Stomach (tissue), 9 donors: ENCODE results near the gene NR4A1. TPM values are rescaled to one million over a fixed set of nuclear protein-coding genes. Genes with fewer than 3 reads are reported as not detected.

Experiments
- DNase-seq, 2 donors: peaks; one replicate each; pipeline versions ENCODE4 v3.0.0 to v3.0.0-alpha.2; 2013 to 2019
- H3K27ac ChIP-seq, 5 donors: fragments of 200-600 bp in 4 of 5; sonication (generic) in 4 of 5; one replicate each; pipeline ENCODE4 v1.5.1; 2013 to 2019; ENCODE audit warnings: mild to moderate bottlenecking in 1 of 5, moderate library complexity in 1 of 5
- H3K27me3 ChIP-seq, 3 donors: fragments of 200-600 bp; sonication (generic); one replicate each; pipeline ENCODE4 v1.5.1; 2017 to 2019; ENCODE audit warnings: mixed run types in 1 of 3
- H3K36me3 ChIP-seq, 4 donors: fragments of 200-600 bp; sonication (generic); 1 replicate in 3 of 4; 2 replicates in 1 of 4; pipeline ENCODE4 v1.5.1; 2016 to 2019
- H3K4me1 ChIP-seq, 4 donors: fragments of 200-600 bp; sonication (generic); one replicate each; pipeline ENCODE4 v1.5.1; 2016 to 2019
- H3K4me3 ChIP-seq, 4 donors: fragments of 200-600 bp; sonication (generic) in 3 of 4; one replicate each; pipeline ENCODE4 v1.5.1; 2016 to 2019; ENCODE audit warnings: mild to moderate bottlenecking in 1 of 4
- H3K9me3 ChIP-seq, 4 donors: fragments of 200-600 bp; sonication (generic); one replicate each; pipeline ENCODE4 v1.5.1; 2016 to 2019
- CTCF ChIP-seq, 7 experiments: fragments of 450-650 bp in 4 of 7; fragments of 200-600 bp in 3 of 7; sonication (generic) in 3 of 7; IDR thresholded peaks; one replicate each; pipeline ENCODE4 v1.5.1; 2016 to 2019; ENCODE audit warnings: antibody characterized with exemption in 7 of 7, control low read depth in 2 of 7, mild to moderate bottlenecking in 1 of 7
- EP300 ChIP-seq: sonication (generic); formaldehyde crosslinking; IDR thresholded peaks from one replicate; pipeline ENCODE4 v1.6.1; 2017; ENCODE audit warnings: antibody characterized with exemption
- POLR2A ChIP-seq, 4 donors: fragments of 450-650 bp; IDR thresholded peaks; one replicate each; pipeline ENCODE4 v1.6.1; 2016; ENCODE audit warnings: antibody characterized with exemption in 4 of 4, control low read depth in 2 of 4, mild to moderate bottlenecking in 1 of 4, moderate library complexity in 1 of 4
- POLR2AphosphoS5 ChIP-seq, 3 donors: sonication (generic); formaldehyde crosslinking; IDR thresholded peaks; one replicate each; pipeline ENCODE4 v1.6.1; 2016; ENCODE audit warnings: antibody characterized with exemption in 3 of 3
- WGBS, 5 donors: extraction: QIAGEN DNeasy Blood & Tissue Kit in 3 of 5; methylation state at CpG; one replicate each; pipeline versions ENCODE4 v1.1.5 to v1.1.7; 2013 to 2018; 5-methylcytosine and 5-hydroxymethylcytosine counted together
- intact Hi-C: fragments of 100-400 bp; cut with DNase I; formaldehyde crosslinking; loops from one replicate; pipeline ENCODE4 v1.15.1; 2023; ENCODE audit warnings: low total_unique reads
- polyA plus RNA-seq, 3 donors: library from polyadenylated mRNA; stranded (reverse); fragments of 200-250 nt; gene quantifications; one replicate each; pipeline ENCODE4 v1.2.3, GENCODE V29; 2013
- total RNA-seq, 5 donors: library from RNA; depleted of rRNA; stranded (reverse); fragments of >200 nt; gene quantifications; one replicate each; pipeline versions ENCODE4 v1.1.0 to v1.2.3, GENCODE V29; 2014 to 2016
- donor health status: healthy with polysubstance abuse.
- donor health status: Bipolar disorder and iron deficiency.
- donor health status: healthy.

NR4A1 gene
- total and polyA plus RNA-seq, 8 donors: 29.4 to 384 (median 68.0) TPM

GRCh38 chr12:52041695-52042123 is 9.5 kb upstream of the NR4A1 start:
- TF ChIP-seq POLR2AphosphoS5 (IDR thresholded peaks at IDR 0.05) (no peak), EP300 (no peak), POLR2A (IDR thresholded peaks at IDR 0.05) (no peak), CTCF (IDR thresholded peaks at IDR 0.05) (no peak)
- Histone ChIP-seq H3K4me3 (no peak overlapping the region), H3K27ac (peak overlapping the region in 4 of 5 donors; percentile 26 to 92 (median 62)), H3K27me3 (no peaks in the 10 kb centered on the region), H3K9me3 (no peaks in the 10 kb centered on the region), H3K4me1 (peaks cover 38 to 79% (median 65%) of the 10 kb centered on the region in 4 donors), H3K36me3 (no peaks in the 10 kb centered on the region)
- WGBS, 5 donors: 49 to 55% (median 50%) methylated on average over 6 of the region's 6 CpGs
- intact Hi-C loops: no loop called here
- peak; percentile 58 to 85 for DNase-seq

- no peak for DNase-seq
- intact Hi-C loops: no loop called here
- WGBS, 5 donors: 70 to 83% (median 78%) methylated on average over 5 to 8 of the region's 8 CpGs
Observed at GRCh38 chr12:52042706-52043385, 8.4 kb upstream of the NR4A1 start.

GRCh38 chr12:52043386-52044212 is 7.6 kb upstream of the NR4A1 start:
- intact Hi-C loops: no loop called here
- TF ChIP-seq POLR2A (IDR thresholded peaks at IDR 0.05) (no peak), EP300 (peak; percentile 79), POLR2AphosphoS5 (IDR thresholded peaks at IDR 0.05) (peak in 1 of 3 donors; percentile 75)
- 41 to 77% (median 50%) methylated on average over 15 to 21 of the region's 21 CpGs for WGBS, 5 donors
- H3K36me3 ChIP-seq: no peaks in the 10 kb centered on the region
- no peaks in the 10 kb centered on the region for H3K9me3 ChIP-seq
- no peaks in the 10 kb centered on the region for H3K27me3 ChIP-seq
- H3K4me1 ChIP-seq: peaks cover 30 to 70% (median 51%) of the 10 kb centered on the region in 4 donors
- H3K27ac ChIP-seq: peak overlapping the region; percentile 75 to 92 (median 80)
- DNase-seq: no peak
- H3K4me3 ChIP-seq: peak overlapping the region in 2 of 4 donors; percentile 18 to 20

More at GRCh38 chr12:52042706-52043385, 8.4 kb upstream of the NR4A1 start:
- H3K27ac ChIP-seq: peak overlapping the region; percentile 75 to 92 (median 80)
- H3K4me3 ChIP-seq: no peak overlapping the region
- TF ChIP-seq CTCF (IDR thresholded peaks at IDR 0.05) (no peak), POLR2A (IDR thresholded peaks at IDR 0.05) (no peak), POLR2AphosphoS5 (IDR thresholded peaks at IDR 0.05) (no peak), EP300 (no peak)
- no peaks in the 10 kb centered on the region for H3K36me3 ChIP-seq
- no peaks in the 10 kb centered on the region for H3K9me3 ChIP-seq
- peaks cover 30 to 78% (median 58%) of the 10 kb centered on the region in 4 donors for H3K4me1 ChIP-seq
- no peaks in the 10 kb centered on the region for H3K27me3 ChIP-seq

DNA sequence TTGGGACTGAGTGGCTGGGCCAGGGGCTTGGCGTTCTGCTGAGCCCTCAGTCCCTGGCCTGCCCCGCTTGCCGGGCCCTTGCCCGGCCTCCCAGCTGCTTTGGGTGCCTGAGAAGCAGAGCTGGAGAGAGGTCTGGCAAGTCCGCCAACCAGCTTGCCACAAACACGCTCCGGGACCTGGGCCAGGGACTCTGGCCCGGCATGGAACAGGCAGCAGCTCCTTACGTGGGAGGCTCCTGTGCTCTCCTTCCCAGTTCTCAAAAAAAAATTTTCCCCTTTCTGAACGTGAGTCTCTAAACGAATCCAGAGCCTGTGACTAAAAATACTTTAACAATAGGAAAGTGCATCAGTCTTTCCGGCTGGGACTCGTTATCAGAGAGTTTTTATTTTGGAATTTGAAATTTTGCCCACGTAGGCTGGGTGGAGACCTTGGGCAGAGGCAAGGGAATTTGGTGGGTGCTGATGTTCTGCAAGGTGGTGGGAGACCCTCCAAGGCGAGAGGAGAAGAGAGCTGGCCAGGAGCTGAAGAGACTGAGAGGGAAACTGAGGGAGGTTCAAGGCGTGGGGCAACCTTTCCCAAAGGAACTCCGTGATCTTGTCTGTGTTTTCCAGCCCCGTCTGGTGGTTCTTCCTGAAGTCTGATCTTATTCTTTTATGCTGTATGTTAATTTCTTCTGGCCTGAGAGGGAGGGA is 6.8 kb upstream of the NR4A1 start:
- H3K27ac ChIP-seq: peak overlapping the region; percentile 75 to 92 (median 80)
- no peaks in the 10 kb centered on the region for H3K9me3 ChIP-seq
- peak in 1 of 2 donors; percentile 91 for DNase-seq
- H3K36me3 ChIP-seq: no peaks in the 10 kb centered on the region
- peak; percentile 56 for TF ChIP-seq EP300
- no peak for TF ChIP-seq CTCF (IDR thresholded peaks at IDR 0.05)
- peak; percentile 46 to 79 (median 46) for TF ChIP-seq POLR2AphosphoS5 (IDR thresholded peaks at IDR 0.05)
- H3K27me3 ChIP-seq: no peaks in the 10 kb centered on the region
- H3K4me3 ChIP-seq: peak overlapping the region in 2 of 4 donors; percentile 18 to 20
- intact Hi-C loops: no loop called here
- 27 to 49% (median 37%) methylated on average over 18 of the region's 18 CpGs for WGBS, 5 donors
- peaks cover 31 to 65% (median 51%) of the 10 kb centered on the region in 4 donors for H3K4me1 ChIP-seq
